Osteoblast (primary cell): ENCODE results near the gene OR7G2. TPM values are rescaled to one million over a fixed set of nuclear protein-coding genes. Genes with fewer than 3 reads are reported as not detected.

Experiments used
- DNase-seq: peaks from one replicate; pipeline ENCODE4 v3.0.0; 2011; ENCODE audit warnings: low spot score, mixed read lengths; ENCODE audit not compliant: insufficient read length; ENCODE audit errors: missing footprints
- H2AFZ ChIP-seq: 2 replicates; pipeline ENCODE4 v1.6.0; 2011; ENCODE audit warnings: mild to moderate bottlenecking, low read length
- H3K27ac ChIP-seq: 2 replicates; pipeline ENCODE4 v1.5.1; 2011; ENCODE audit warnings: mild to moderate bottlenecking, low read depth, low read length, moderate library complexity
- H3K27me3 ChIP-seq: 2 replicates; pipeline ENCODE4 v1.6.0; 2012; ENCODE audit warnings: mild to moderate bottlenecking, control low read depth, inconsistent platforms, low read length, moderate library complexity; ENCODE audit not compliant: insufficient read depth
- H3K36me3 ChIP-seq: 2 replicates; pipeline ENCODE4 v1.5.1; 2011; ENCODE audit warnings: mild to moderate bottlenecking, low read length, control low read depth, moderate library complexity; ENCODE audit not compliant: insufficient read depth
- H3K4me1 ChIP-seq: 2 replicates; pipeline ENCODE4 v1.5.1; 2011; ENCODE audit warnings: mild to moderate bottlenecking, low read length, control low read depth, moderate library complexity; ENCODE audit not compliant: insufficient read depth
- H3K4me2 ChIP-seq: 2 replicates; pipeline ENCODE4 v1.6.0; 2011; ENCODE audit warnings: mild to moderate bottlenecking, low read length; ENCODE audit not compliant: insufficient read depth
- H3K4me3 ChIP-seq: fragments of 200-600 bp; sonication (generic); 3 replicates; pipeline ENCODE4 v1.5.1; 2012; ENCODE audit warnings: mild to moderate bottlenecking, low read length, inconsistent platforms; ENCODE audit not compliant: insufficient read depth
- H3K79me2 ChIP-seq: 2 replicates; pipeline ENCODE4 v1.6.0; 2012; ENCODE audit warnings: mild to moderate bottlenecking, low read length, control low read depth, inconsistent platforms; ENCODE audit not compliant: insufficient read depth
- H3K9me3 ChIP-seq: 2 replicates; pipeline ENCODE4 v1.5.1; 2011; ENCODE audit warnings: low read depth, low read length, control low read depth
- H4K20me1 ChIP-seq: 2 replicates; pipeline ENCODE4 v1.6.0; 2012; ENCODE audit warnings: mild to moderate bottlenecking, low read length, control low read depth; ENCODE audit not compliant: insufficient read depth
- total RNA-seq: library from RNA; depleted of rRNA; stranded (reverse); fragments of >200 nt; gene quantifications from 2 replicates; pipeline ENCODE4 v1.2.3, GENCODE V29; 2012
- TF ChIP-seq, protein P1 (sequence below): IDR thresholded peaks from 2 replicates; pipeline ENCODE4 v1.5.1; 2011; ENCODE audit warnings: mild to moderate bottlenecking, low read depth, low read length, moderate library complexity; ENCODE audit errors: extremely low read depth

OR7G2 gene
- total RNA-seq, 1 donor, result not detected

DNA sequence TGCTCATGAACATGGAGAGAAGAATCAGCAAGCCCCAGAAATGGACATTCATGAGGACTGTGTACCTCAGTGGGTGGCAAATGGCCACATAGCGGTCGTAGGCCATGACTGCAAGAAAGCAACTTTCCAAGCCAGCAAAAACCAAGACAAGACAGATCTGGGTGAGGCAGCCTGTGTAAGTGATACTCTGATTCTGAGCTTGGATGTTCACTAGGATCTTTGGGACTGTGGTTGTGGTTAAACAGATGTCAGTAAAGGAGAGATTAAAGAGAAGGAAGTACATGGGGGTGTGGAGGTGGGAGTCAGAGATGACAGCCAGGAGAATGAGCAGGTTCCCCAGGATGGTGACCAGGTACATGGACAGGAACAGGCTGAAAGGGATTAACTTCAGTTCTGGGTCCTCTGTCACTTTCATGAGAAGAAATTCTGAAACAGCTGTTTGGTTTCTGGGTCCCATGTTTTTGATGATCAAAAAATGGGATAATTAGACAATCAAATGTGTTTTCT is 8.1 kb upstream of the OR7G2 start, which contains the start of gene OR7G1:
Gene OR7G1, minus strand, starts transcription at position 457 of the 507 bp plus-strand sequence. Its CDS starts 0 bp downstream, at position 457.
- H3K27me3 ChIP-seq, result no peaks in the 10 kb centered on the region
- no peak within 1 kb of the TSS for H2AFZ ChIP-seq
- H3K9me3 ChIP-seq, result no peaks in the 10 kb centered on the region
- TF ChIP-seq, protein P1, sequence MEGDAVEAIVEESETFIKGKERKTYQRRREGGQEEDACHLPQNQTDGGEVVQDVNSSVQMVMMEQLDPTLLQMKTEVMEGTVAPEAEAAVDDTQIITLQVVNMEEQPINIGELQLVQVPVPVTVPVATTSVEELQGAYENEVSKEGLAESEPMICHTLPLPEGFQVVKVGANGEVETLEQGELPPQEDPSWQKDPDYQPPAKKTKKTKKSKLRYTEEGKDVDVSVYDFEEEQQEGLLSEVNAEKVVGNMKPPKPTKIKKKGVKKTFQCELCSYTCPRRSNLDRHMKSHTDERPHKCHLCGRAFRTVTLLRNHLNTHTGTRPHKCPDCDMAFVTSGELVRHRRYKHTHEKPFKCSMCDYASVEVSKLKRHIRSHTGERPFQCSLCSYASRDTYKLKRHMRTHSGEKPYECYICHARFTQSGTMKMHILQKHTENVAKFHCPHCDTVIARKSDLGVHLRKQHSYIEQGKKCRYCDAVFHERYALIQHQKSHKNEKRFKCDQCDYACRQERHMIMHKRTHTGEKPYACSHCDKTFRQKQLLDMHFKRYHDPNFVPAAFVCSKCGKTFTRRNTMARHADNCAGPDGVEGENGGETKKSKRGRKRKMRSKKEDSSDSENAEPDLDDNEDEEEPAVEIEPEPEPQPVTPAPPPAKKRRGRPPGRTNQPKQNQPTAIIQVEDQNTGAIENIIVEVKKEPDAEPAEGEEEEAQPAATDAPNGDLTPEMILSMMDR, result no peak
- no peaks in the 10 kb centered on the region for H4K20me1 ChIP-seq
- H3K4me1 ChIP-seq, result no peaks in the 10 kb centered on the region
- H3K4me3 ChIP-seq, result no peak within 1 kb of the TSS
- peak; percentile 11 for DNase-seq
- H3K36me3 ChIP-seq, result no peaks in the 10 kb centered on the region
- no peaks in the 10 kb centered on the region for H3K79me2 ChIP-seq
- H3K4me2 ChIP-seq, result no peak within 1 kb of the TSS
- H3K27ac ChIP-seq, result no peak within 1 kb of the TSS

DNA sequence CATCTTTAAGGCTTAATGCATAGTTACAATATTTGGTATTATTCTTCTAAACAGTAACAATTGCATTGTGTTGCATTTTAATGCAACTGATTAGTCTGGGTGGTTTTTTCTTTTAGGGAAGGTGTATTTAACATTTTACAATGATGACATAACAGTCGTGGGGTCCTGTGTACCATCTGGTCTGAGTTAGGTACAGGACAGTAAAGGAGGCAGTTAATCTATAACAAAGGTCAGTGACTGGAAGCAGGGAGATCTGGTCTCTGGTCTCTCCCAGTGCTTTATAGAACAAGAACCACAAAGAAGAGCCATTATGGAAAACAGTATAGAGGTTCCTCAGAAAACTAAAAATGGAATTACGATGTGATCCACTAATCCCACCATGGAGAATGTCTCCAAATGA is 2.7 kb upstream of the OR7G2 start:
- Histone ChIP-seq H3K9me3 (no peaks in the 10 kb centered on the region), H3K4me1 (no peaks in the 10 kb centered on the region), H3K36me3 (no peaks in the 10 kb centered on the region), H3K4me3 (no peak overlapping the region), H3K27me3 (no peaks in the 10 kb centered on the region), H3K79me2 (no peaks in the 10 kb centered on the region), H4K20me1 (no peaks in the 10 kb centered on the region), H3K4me2 (no peak overlapping the region), H3K27ac (no peak overlapping the region), H2AFZ (no peak overlapping the region)
- DNase-seq, result no peak
- TF ChIP-seq, protein P1, result no peak

GRCh38 chr19:9086761-9087160 is 20.5 kb downstream of the OR7G2 start, which contains the start of gene OR1M1:
TSS of gene OR1M1 (plus strand) at chr19:9087061. CDS start at chr19:9093245, 6,184 bp downstream.
- H2AFZ ChIP-seq, result no peak within 1 kb of the TSS
- no peak within 1 kb of the TSS for H3K27ac ChIP-seq
- no peak within 1 kb of the TSS for H3K4me2 ChIP-seq
- H3K4me1 ChIP-seq, result no peaks in the 10 kb centered on the region
- TF ChIP-seq, protein P1, result no peak
- no peaks in the 10 kb centered on the region for H3K79me2 ChIP-seq
- no peaks in the 10 kb centered on the region for H3K27me3 ChIP-seq
- H4K20me1 ChIP-seq, result no peaks in the 10 kb centered on the region
- no peaks in the 10 kb centered on the region for H3K9me3 ChIP-seq
- no peak within 1 kb of the TSS for H3K4me3 ChIP-seq
- no peak for DNase-seq
- H3K36me3 ChIP-seq, result no peaks in the 10 kb centered on the region

GRCh38 chr19:9078651-9079050 is 28.6 kb downstream of the OR7G2 start:
- H3K4me2 ChIP-seq, result no peak overlapping the region
- H3K79me2 ChIP-seq, result no peaks in the 10 kb centered on the region
- no peak overlapping the region for H3K4me3 ChIP-seq
- TF ChIP-seq, protein P1, result no peak
- H3K9me3 ChIP-seq, result no peaks in the 10 kb centered on the region
- no peaks in the 10 kb centered on the region for H4K20me1 ChIP-seq
- no peaks in the 10 kb centered on the region for H3K36me3 ChIP-seq
- no peak for DNase-seq
- H3K27me3 ChIP-seq, result no peaks in the 10 kb centered on the region
- no peak overlapping the region for H2AFZ ChIP-seq
- H3K4me1 ChIP-seq, result peaks cover 3% of the 10 kb centered on the region
- no peak overlapping the region for H3K27ac ChIP-seq
